ENCODE measurements around the gene ERMARD.

- TF ChIP-seq CTCF (conservative IDR thresholded peaks at IDR 0.05; ENCODE audit: low read depth, low read length) (no peak), EZH2 (IDR thresholded peaks at IDR 0.05; ENCODE audit: borderline replicate concordance, low read depth, low read length, poor library complexity, severe bottlenecking) (no peak)
Measured at GRCh38 chr6:169723200-169723909, 28.1 kb upstream of the ERMARD start.
